Left cardiac atrium (tissue), 2 donors: ENCODE data around the gene POLA1. TPM values are rescaled to one million over a fixed set of nuclear protein-coding genes. Genes with fewer than 3 reads are reported as not detected.

Source experiments
- total RNA-seq, 2 donors: library from RNA; stranded (reverse); fragmentation: NEBNext Ultra II Directional; extraction: Animal tissue kit (Norgen Biotek cat#: 25700); gene quantifications; one replicate each; pipeline ENCODE4 v1.2.1, GENCODE V29; 2021
- donor health status: DM: no; HTN: yes; CAD: no; lungs with severe emphysema.
- donor health status: DM: yes; HTN: yes; CAD: no.

The POLA1 gene
- total RNA-seq, 2 donors from 2014 or later: 8.7 to 10.8 TPM

Other genes with a start within 250 kb of the POLA1 start
- gene PDK3, start 228.6 kb upstream of the POLA1 start, total RNA-seq: 10 to 100 TPM; 16.3 to 20.5 TPM
- gene PCYT1B, start 46.6 kb upstream of the POLA1 start, total RNA-seq: 1 to 10 TPM in 1 of 2 donors, under 1 TPM in 1; 0.68 to 2.8 TPM